ENCODE data around the gene KITLG. TPM values are rescaled to one million over a fixed set of nuclear protein-coding genes. Genes with fewer than 3 reads are reported as not detected.

The KITLG gene
- total and polyA plus RNA-seq, 2 experiments from 2014 or later, result 3.1 to 10.7 TPM

GRCh38 chr12:88529531-88530488 lies 50.5 kb downstream of the KITLG start:
- H3K27ac Mint-ChIP-seq, result no peak overlapping the region
- no peaks in the 10 kb centered on the region for H4K20me1 ChIP-seq (replicated peaks; ENCODE audit: insufficient read depth)
- TF ChIP-seq ETS1 (IDR thresholded peaks at IDR 0.05) (no peak), STAT1 (IDR thresholded peaks at IDR 0.05; ENCODE audit: unreplicated experiment) (no peak), ZNF331 (CRISPR knock-in tag; IDR thresholded peaks at IDR 0.05; ENCODE audit: low read depth) (no peak), ZNF114 (CRISPR knock-in tag; IDR thresholded peaks at IDR 0.05) (no peak), EZH2 (IDR thresholded peaks at IDR 0.05; ENCODE audit: low read depth, unreplicated experiment) (no peak), CREB1 (CRISPR knock-in tag; IDR thresholded peaks at IDR 0.05; ENCODE audit: low read depth) (no peak), EZH2phosphoT487 (IDR thresholded peaks at IDR 0.05; ENCODE audit: unreplicated experiment) (no peak), JUNB (IDR thresholded peaks at IDR 0.05; ENCODE audit: unreplicated experiment) (no peak), POLR2AphosphoS5 (IDR thresholded peaks at IDR 0.05; ENCODE audit: low read depth) (no peak), NANOG (IDR thresholded peaks at IDR 0.05; ENCODE audit: borderline replicate concordance) (no peak)
- TF ChIP-seq, protein P1, sequence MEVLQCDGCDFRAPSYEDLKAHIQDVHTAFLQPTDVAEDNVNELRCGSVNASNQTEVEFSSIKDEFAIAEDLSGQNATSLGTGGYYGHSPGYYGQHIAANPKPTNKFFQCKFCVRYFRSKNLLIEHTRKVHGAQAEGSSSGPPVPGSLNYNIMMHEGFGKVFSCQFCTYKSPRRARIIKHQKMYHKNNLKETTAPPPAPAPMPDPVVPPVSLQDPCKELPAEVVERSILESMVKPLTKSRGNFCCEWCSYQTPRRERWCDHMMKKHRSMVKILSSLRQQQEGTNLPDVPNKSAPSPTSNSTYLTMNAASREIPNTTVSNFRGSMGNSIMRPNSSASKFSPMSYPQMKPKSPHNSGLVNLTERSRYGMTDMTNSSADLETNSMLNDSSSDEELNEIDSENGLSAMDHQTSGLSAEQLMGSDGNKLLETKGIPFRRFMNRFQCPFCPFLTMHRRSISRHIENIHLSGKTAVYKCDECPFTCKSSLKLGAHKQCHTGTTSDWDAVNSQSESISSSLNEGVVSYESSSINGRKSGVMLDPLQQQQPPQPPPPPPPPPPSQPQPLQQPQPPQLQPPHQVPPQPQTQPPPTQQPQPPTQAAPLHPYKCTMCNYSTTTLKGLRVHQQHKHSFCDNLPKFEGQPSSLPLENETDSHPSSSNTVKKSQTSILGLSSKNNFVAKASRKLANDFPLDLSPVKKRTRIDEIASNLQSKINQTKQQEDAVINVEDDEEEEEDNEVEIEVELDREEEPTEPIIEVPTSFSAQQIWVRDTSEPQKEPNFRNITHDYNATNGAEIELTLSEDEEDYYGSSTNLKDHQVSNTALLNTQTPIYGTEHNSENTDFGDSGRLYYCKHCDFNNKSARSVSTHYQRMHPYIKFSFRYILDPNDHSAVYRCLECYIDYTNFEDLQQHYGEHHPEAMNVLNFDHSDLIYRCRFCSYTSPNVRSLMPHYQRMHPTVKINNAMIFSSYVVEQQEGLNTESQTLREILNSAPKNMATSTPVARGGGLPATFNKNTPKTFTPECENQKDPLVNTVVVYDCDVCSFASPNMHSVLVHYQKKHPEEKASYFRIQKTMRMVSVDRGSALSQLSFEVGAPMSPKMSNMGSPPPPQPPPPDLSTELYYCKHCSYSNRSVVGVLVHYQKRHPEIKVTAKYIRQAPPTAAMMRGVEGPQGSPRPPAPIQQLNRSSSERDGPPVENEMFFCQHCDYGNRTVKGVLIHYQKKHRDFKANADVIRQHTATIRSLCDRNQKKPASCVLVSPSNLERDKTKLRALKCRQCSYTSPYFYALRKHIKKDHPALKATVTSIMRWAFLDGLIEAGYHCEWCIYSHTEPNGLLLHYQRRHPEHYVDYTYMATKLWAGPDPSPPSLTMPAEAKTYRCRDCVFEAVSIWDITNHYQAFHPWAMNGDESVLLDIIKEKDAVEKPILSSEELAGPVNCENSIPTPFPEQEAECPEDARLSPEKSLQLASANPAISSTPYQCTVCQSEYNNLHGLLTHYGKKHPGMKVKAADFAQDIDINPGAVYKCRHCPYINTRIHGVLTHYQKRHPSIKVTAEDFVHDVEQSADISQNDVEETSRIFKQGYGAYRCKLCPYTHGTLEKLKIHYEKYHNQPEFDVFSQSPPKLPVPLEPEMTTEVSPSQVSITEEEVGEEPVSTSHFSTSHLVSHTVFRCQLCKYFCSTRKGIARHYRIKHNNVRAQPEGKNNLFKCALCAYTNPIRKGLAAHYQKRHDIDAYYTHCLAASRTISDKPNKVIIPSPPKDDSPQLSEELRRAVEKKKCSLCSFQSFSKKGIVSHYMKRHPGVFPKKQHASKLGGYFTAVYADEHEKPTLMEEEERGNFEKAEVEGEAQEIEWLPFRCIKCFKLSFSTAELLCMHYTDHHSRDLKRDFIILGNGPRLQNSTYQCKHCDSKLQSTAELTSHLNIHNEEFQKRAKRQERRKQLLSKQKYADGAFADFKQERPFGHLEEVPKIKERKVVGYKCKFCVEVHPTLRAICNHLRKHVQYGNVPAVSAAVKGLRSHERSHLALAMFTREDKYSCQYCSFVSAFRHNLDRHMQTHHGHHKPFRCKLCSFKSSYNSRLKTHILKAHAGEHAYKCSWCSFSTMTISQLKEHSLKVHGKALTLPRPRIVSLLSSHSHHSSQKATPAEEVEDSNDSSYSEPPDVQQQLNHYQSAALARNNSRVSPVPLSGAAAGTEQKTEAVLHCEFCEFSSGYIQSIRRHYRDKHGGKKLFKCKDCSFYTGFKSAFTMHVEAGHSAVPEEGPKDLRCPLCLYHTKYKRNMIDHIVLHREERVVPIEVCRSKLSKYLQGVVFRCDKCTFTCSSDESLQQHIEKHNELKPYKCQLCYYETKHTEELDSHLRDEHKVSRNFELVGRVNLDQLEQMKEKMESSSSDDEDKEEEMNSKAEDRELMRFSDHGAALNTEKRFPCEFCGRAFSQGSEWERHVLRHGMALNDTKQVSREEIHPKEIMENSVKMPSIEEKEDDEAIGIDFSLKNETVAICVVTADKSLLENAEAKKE (CRISPR knock-in tag; IDR thresholded peaks at IDR 0.05), result no peak
- TF ChIP-seq, protein P2, sequence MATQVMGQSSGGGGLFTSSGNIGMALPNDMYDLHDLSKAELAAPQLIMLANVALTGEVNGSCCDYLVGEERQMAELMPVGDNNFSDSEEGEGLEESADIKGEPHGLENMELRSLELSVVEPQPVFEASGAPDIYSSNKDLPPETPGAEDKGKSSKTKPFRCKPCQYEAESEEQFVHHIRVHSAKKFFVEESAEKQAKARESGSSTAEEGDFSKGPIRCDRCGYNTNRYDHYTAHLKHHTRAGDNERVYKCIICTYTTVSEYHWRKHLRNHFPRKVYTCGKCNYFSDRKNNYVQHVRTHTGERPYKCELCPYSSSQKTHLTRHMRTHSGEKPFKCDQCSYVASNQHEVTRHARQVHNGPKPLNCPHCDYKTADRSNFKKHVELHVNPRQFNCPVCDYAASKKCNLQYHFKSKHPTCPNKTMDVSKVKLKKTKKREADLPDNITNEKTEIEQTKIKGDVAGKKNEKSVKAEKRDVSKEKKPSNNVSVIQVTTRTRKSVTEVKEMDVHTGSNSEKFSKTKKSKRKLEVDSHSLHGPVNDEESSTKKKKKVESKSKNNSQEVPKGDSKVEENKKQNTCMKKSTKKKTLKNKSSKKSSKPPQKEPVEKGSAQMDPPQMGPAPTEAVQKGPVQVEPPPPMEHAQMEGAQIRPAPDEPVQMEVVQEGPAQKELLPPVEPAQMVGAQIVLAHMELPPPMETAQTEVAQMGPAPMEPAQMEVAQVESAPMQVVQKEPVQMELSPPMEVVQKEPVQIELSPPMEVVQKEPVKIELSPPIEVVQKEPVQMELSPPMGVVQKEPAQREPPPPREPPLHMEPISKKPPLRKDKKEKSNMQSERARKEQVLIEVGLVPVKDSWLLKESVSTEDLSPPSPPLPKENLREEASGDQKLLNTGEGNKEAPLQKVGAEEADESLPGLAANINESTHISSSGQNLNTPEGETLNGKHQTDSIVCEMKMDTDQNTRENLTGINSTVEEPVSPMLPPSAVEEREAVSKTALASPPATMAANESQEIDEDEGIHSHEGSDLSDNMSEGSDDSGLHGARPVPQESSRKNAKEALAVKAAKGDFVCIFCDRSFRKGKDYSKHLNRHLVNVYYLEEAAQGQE (IDR thresholded peaks at IDR 0.05; ENCODE audit: unreplicated experiment), result no peak
- TF ChIP-seq, protein P3, sequence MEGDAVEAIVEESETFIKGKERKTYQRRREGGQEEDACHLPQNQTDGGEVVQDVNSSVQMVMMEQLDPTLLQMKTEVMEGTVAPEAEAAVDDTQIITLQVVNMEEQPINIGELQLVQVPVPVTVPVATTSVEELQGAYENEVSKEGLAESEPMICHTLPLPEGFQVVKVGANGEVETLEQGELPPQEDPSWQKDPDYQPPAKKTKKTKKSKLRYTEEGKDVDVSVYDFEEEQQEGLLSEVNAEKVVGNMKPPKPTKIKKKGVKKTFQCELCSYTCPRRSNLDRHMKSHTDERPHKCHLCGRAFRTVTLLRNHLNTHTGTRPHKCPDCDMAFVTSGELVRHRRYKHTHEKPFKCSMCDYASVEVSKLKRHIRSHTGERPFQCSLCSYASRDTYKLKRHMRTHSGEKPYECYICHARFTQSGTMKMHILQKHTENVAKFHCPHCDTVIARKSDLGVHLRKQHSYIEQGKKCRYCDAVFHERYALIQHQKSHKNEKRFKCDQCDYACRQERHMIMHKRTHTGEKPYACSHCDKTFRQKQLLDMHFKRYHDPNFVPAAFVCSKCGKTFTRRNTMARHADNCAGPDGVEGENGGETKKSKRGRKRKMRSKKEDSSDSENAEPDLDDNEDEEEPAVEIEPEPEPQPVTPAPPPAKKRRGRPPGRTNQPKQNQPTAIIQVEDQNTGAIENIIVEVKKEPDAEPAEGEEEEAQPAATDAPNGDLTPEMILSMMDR (conservative IDR thresholded peaks at IDR 0.05; ENCODE audit: low read depth in 2 of 2), result no peak
- H3K4me1 Mint-ChIP-seq, result peaks cover 13% of the 10 kb centered on the region; the same call in 1 of the 3 replicates
- no peaks in the 10 kb centered on the region for H3K36me3 ChIP-seq (ENCODE audit: insufficient read depth)
- H3K9me2 ChIP-seq (ENCODE audit: insufficient read depth), result no peaks in the 10 kb centered on the region
- H3F3A ChIP-seq (replicated peaks; ENCODE audit: low read depth), result no peaks in the 10 kb centered on the region
- H3K27ac ChIP-seq (ENCODE audit: low read depth), result no peak overlapping the region
- H3K4me1 ChIP-seq (ENCODE audit: insufficient read depth), result peaks cover 11% of the 10 kb centered on the region; the same call in 1 of the 2 replicates
- no peaks in the 10 kb centered on the region; the same call in 2 of the 3 replicates for H3K36me3 Mint-ChIP-seq (ENCODE audit: low read depth)
- no peaks in the 10 kb centered on the region for H3K79me2 ChIP-seq (replicated peaks; ENCODE audit: insufficient read depth)
- H3K4me3 Mint-ChIP-seq, result no peak overlapping the region
- no peaks in the 10 kb centered on the region for H3K27me3 Mint-ChIP-seq (ENCODE audit: insufficient read depth, low read depth, poor library complexity)
- DNase-seq (ENCODE audit: low spot score), result no peak
- H3K4me3 ChIP-seq, result no peak overlapping the region
- H3K9me3 Mint-ChIP-seq, result no peaks in the 10 kb centered on the region
- no peak for ATAC-seq
- H3K27me3 ChIP-seq (ENCODE audit: insufficient read depth), result no peaks in the 10 kb centered on the region
- no peak overlapping the region for H2AFZ ChIP-seq
- no peak overlapping the region for H3K4me2 ChIP-seq

Measured in GM23338 (cell line).